Ovary (tissue), 9 donors: Measurements from ENCODE around the gene BTRC. TPM values are rescaled to one million over a fixed set of nuclear protein-coding genes. Genes with fewer than 3 reads are reported as not detected.
"Not testable (repeated sequence)": the region's sequence is repeated elsewhere in the genome, so short reads cannot be mapped to it uniquely, and the experiment has no call there.

Experiments used
- DNase-seq, 5 donors: peaks; one replicate each; pipeline ENCODE4 v3.0.0-alpha.2; 2019 to 2020
- H3K27ac ChIP-seq, 2 donors: fragments of 200-600 bp; one replicate each; pipeline versions ENCODE4 v1.5.1 to v1.8.0; 2019 to 2022
- H3K27me3 ChIP-seq: fragments of 200-600 bp; one replicate; pipeline ENCODE4 v1.8.0; 2022
- H3K36me3 ChIP-seq: fragments of 200-600 bp; sonication (generic); one replicate; pipeline ENCODE4 v1.5.1; 2019
- H3K4me1 ChIP-seq: one replicate; pipeline ENCODE4 v1.8.1; 2013; ENCODE audit warnings: mild to moderate bottlenecking, moderate library complexity; ENCODE audit not compliant: insufficient read depth
- H3K4me3 ChIP-seq: fragments of 200-600 bp; sonication (generic); one replicate; pipeline ENCODE4 v1.5.1; 2017
- H3K9me3 ChIP-seq, 2 donors: fragments of 200-600 bp in 1 of 2; sonication (generic) in 1 of 2; one replicate each; pipeline versions ENCODE4 v1.5.1 to v1.8.1; 2013 to 2019; ENCODE audit warnings: mild to moderate bottlenecking in 1 of 2, moderate library complexity in 1 of 2
- EP300 ChIP-seq: sonication (generic); formaldehyde crosslinking; IDR thresholded peaks from one replicate; pipeline ENCODE4 v1.6.1; 2017; ENCODE audit warnings: antibody characterized with exemption
- POLR2A ChIP-seq: fragments of 450-650 bp; IDR thresholded peaks from one replicate; pipeline ENCODE4 v1.6.1; 2017; ENCODE audit warnings: antibody characterized with exemption, mild to moderate bottlenecking, moderate library complexity
- WGBS, 3 donors: extraction: QIAGEN DNeasy Blood & Tissue Kit in 1 of 3; methylation state at CpG; one replicate each; pipeline versions ENCODE4 v1.1.5 to v1.1.7; 2013 to 2017; 5-methylcytosine and 5-hydroxymethylcytosine counted together
- intact Hi-C, 4 donors: fragments of 100-400 bp; cut with DNase I; formaldehyde crosslinking; loops; one replicate each; pipeline versions ENCODE4 v1.11.0 to v1.15.1; 2022 to 2023
- polyA plus RNA-seq, 2 donors: library from polyadenylated mRNA; stranded (reverse); fragments of 200-250 nt in 1 of 2; fragments of 350-450 nt in 1 of 2; fragmentation: Illumina TruSeq in 1 of 2; extraction: RNeasy Lipid Tissue Mini Kit (QIAGEN cat#74804) in 1 of 2; gene quantifications; one replicate each; pipeline ENCODE4 v1.2.3, GENCODE V29; 2013 to 2014
- total RNA-seq, 7 donors: library from RNA; depleted of rRNA in 2 of 7; stranded (reverse); fragments of >200 nt in 2 of 7; fragmentation: NEBNext Ultra II Directional in 3 of 7; extraction: Animal tissue kit (Norgen Biotek cat#: 25700) in 3 of 7; gene quantifications; one replicate each; pipeline versions ENCODE4 v1.1.0 to v1.2.4, GENCODE V29; 2016 to 2023
- TF ChIP-seq, protein P1 (sequence below), 3 donors: fragments of 450-650 bp in 2 of 3; fragments of 200-600 bp in 1 of 3; IDR thresholded peaks; one replicate each; pipeline versions ENCODE4 v1.5.1 to v1.8.0; 2016 to 2022; ENCODE audit warnings: antibody characterized with exemption in 3 of 3, mild to moderate bottlenecking in 1 of 3
- donor health status: DM: no; HTN: no; CAD: no; lungs with moderate emphysema.
- donor health status: DM: no; HTN: no; CAD: no.
- donor health status: Bipolar disorder and iron deficiency.
- donor health status: DM: yes; HTN: yes; CAD: no.
- donor health status: DM: no; HTN: no; CAD: no.
- donor health status: DM: yes; HTN: yes; CAD: no.

Gene BTRC
- total and polyA plus RNA-seq, 9 donors: 7.2 to 31.4 (median 26.2) TPM

GRCh38 chr10:101358706-101359300 lies 4.8 kb downstream of the BTRC start:
- no peaks in the 10 kb centered on the region for H3K9me3 ChIP-seq
- no peak for TF ChIP-seq EP300
- TF ChIP-seq POLR2A: no peak
- TF ChIP-seq, protein P1, sequence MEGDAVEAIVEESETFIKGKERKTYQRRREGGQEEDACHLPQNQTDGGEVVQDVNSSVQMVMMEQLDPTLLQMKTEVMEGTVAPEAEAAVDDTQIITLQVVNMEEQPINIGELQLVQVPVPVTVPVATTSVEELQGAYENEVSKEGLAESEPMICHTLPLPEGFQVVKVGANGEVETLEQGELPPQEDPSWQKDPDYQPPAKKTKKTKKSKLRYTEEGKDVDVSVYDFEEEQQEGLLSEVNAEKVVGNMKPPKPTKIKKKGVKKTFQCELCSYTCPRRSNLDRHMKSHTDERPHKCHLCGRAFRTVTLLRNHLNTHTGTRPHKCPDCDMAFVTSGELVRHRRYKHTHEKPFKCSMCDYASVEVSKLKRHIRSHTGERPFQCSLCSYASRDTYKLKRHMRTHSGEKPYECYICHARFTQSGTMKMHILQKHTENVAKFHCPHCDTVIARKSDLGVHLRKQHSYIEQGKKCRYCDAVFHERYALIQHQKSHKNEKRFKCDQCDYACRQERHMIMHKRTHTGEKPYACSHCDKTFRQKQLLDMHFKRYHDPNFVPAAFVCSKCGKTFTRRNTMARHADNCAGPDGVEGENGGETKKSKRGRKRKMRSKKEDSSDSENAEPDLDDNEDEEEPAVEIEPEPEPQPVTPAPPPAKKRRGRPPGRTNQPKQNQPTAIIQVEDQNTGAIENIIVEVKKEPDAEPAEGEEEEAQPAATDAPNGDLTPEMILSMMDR (IDR thresholded peaks at IDR 0.05): no peak
- H3K27ac ChIP-seq: no peak overlapping the region
- DNase-seq: no peak
- H3K27me3 ChIP-seq: no peaks in the 10 kb centered on the region
- intact Hi-C loops: no loop called here
- H3K4me1 ChIP-seq: peaks cover 7% of the 10 kb centered on the region
- H3K4me3 ChIP-seq: no peak overlapping the region
- H3K36me3 ChIP-seq: no peaks in the 10 kb centered on the region
- WGBS, 3 donors: 52 to 55% (median 55%) methylated on average over 5 of the region's 5 CpGs

GRCh38 chr10:101360090-101360489 lies 6.1 kb downstream of the BTRC start:
- WGBS, 3 donors: 95 to 97% (median 95%) methylated on average over 8 of the region's 8 CpGs
- H3K4me1 ChIP-seq, H3K27me3 ChIP-seq, intact Hi-C loops, H3K27ac ChIP-seq, H3K9me3 ChIP-seq, H3K4me3 ChIP-seq, H3K36me3 ChIP-seq, DNase-seq: not testable (repeated sequence)

- H3K36me3 ChIP-seq, H3K27me3 ChIP-seq, DNase-seq, H3K4me1 ChIP-seq, intact Hi-C loops, H3K27ac ChIP-seq, H3K4me3 ChIP-seq, H3K9me3 ChIP-seq: not testable (repeated sequence)
- WGBS, 3 donors: 94 to 97% (median 96%) methylated on average over 4 of the region's 4 CpGs
Observed at GRCh38 chr10:101360841-101361240, 6.9 kb downstream of the BTRC start.

DNA sequence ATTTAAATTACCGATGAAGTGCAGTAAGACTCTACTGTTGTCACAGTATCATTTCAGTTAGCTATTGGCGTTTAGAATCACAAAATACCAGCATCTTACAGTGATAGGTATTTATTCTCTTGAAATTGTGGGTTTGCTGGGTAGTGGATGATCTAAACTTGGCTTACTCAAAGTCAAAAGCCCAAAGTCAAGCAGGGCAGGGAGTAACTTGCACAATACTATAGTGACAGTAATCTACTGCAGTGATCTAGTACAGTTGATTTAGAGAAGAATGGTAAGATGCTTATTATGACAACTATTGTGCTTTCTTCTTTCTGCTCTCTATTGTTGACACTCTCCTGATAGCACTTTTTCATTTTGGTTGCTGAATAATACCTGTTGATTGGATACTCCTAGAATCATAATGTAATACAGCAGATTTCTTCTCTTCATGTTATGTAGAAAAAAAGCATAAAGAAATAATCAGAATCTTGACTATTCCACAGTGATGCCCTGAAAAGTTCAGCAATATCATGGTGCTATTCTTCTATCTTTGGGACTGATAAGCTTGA lies 10.0 kb downstream of the BTRC start:
- whole genome bisulfite sequencing, 3 donors: 85 to 91% (median 86%) methylated on average over 2 of the region's 2 CpGs
- H3K4me3 ChIP-seq: no peak overlapping the region
- DNase-seq: no peak

DNA sequence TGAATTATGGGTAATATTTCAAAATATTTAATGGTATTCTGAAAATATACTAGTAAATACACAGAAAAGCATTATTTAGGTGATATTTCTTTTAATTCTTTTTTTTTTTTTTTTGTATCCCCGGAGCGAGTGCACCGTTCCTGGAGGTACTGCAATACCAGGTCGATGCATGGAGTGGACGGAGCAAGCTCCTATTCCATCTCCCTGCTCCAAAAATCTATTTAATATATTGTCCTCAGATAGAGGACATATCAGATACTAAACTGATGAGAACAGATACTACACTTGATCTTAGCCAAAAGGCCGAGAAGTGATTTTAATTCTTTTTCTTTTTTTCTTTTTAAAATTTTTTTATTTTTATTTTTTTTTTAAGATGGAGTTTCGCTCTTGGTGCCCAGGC lies 10.8 kb downstream of the BTRC start:
- H3K36me3 ChIP-seq: no peaks in the 10 kb centered on the region
- H3K4me1 ChIP-seq: no peaks in the 10 kb centered on the region
- DNase-seq: no peak
- 81 to 91% (median 83%) methylated on average over 7 of the region's 7 CpGs for WGBS, 3 donors
- H3K27ac ChIP-seq: no peak overlapping the region
- intact Hi-C loops: no loop called here
- H3K4me3 ChIP-seq: no peak overlapping the region
- no peaks in the 10 kb centered on the region for H3K27me3 ChIP-seq
- TF ChIP-seq, protein P1 (IDR thresholded peaks at IDR 0.05): no peak
- TF ChIP-seq POLR2A (no peak), EP300 (no peak)
- no peaks in the 10 kb centered on the region for H3K9me3 ChIP-seq

More for the DNA sequence above, 10.0 kb downstream of the BTRC start:
- Histone ChIP-seq H3K27me3 (no peaks in the 10 kb centered on the region), H3K4me1 (no peaks in the 10 kb centered on the region), H3K9me3 (no peaks in the 10 kb centered on the region), H3K27ac (no peak overlapping the region), H3K36me3 (no peaks in the 10 kb centered on the region)
- intact Hi-C loops: no loop called here
- TF ChIP-seq EP300 (no peak), POLR2A (no peak)
- TF ChIP-seq, protein P1 (IDR thresholded peaks at IDR 0.05): no peak
